ENCODE results near the gene ZNF330.

DNA sequence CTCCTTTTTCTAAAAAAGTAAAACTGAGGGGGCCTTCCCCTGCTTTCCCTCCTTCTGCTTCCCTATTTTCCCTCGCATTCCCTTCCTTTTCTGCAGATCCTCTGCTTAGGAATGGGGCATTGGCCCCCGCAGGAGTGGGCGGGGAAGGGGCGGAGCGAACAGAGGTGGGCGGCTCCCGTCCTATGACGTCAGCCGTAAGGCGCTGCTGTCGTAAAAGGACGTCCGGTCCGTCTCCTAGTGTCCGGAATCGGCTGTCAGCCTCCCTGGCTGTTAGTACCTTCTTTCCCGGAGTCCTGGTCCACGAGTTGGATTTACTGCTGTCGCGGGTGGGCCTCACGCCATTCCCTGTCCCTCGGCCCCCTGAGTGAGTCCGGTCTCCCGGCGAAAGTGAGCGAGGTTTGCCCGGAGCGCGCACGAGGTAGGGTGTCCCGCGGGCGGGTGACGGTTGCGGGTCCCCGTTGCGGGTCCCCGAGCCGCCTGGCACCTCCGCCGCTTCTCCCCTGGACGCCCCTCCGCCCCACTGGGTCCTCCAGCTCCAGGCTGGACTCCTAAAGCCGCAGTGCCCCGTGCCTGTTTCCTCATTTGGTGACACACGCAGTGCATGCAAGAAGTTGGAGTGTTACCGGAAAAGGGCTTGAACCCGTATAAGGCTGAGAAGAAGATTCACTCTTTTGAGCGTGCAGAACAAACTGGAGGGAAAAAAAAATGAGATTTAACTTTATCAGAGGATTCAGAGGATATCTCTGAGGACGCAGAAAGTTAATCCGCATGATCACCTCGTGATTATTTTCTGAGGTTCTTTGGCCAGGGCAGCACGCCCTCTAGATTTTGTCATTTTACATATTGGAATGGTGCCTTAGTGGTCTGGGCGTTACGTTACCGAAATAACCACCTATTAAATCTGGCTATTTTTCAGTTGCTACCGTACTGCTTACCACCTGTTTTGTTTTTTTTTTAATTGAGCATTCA, at the start of gene ZNF330:
- TF ChIP-seq, protein P1, sequence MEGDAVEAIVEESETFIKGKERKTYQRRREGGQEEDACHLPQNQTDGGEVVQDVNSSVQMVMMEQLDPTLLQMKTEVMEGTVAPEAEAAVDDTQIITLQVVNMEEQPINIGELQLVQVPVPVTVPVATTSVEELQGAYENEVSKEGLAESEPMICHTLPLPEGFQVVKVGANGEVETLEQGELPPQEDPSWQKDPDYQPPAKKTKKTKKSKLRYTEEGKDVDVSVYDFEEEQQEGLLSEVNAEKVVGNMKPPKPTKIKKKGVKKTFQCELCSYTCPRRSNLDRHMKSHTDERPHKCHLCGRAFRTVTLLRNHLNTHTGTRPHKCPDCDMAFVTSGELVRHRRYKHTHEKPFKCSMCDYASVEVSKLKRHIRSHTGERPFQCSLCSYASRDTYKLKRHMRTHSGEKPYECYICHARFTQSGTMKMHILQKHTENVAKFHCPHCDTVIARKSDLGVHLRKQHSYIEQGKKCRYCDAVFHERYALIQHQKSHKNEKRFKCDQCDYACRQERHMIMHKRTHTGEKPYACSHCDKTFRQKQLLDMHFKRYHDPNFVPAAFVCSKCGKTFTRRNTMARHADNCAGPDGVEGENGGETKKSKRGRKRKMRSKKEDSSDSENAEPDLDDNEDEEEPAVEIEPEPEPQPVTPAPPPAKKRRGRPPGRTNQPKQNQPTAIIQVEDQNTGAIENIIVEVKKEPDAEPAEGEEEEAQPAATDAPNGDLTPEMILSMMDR (IDR thresholded peaks at IDR 0.05): peak in 1 of 3 experiments; percentile 31
- TF ChIP-seq POLR2AphosphoS5 (IDR thresholded peaks at IDR 0.05; ENCODE audit: insufficient read depth in 1 of 2, low read depth in 1 of 2): peak; percentile 67 to 99

All from vagina (tissue), 2 donors.